ENCODE data around the gene PRPS1. TPM values are rescaled to one million over a fixed set of nuclear protein-coding genes. Genes with fewer than 3 reads are reported as not detected.

Gene PRPS1
- total RNA-seq, 1 donor from 2014 or later: 74.9 TPM

Other genes with a start within 250 kb of the PRPS1 start
- 0.05 TPM in 1 of 2 replicates, not detected in the other for gene FRMPD3, start 178.9 kb upstream of the PRPS1 start, total RNA-seq
- gene TSC22D3, start 147.3 kb downstream of the PRPS1 start, total RNA-seq: 31.8 and 82.6 TPM in 2 replicates
- gene NCBP2L, start 149.2 kb downstream of the PRPS1 start, total RNA-seq: 0.30 TPM in 1 of 2 replicates, not detected in the other
- 16.5 and 29.3 TPM in 2 replicates for gene MID2, start 197.4 kb downstream of the PRPS1 start, total RNA-seq